ENCODE data around the gene SKP2.
"Not testable (repeated sequence)": the region's sequence is repeated elsewhere in the genome, so short reads cannot be mapped to it uniquely, and the experiment has no call there.

The SKP2 gene

DNA sequence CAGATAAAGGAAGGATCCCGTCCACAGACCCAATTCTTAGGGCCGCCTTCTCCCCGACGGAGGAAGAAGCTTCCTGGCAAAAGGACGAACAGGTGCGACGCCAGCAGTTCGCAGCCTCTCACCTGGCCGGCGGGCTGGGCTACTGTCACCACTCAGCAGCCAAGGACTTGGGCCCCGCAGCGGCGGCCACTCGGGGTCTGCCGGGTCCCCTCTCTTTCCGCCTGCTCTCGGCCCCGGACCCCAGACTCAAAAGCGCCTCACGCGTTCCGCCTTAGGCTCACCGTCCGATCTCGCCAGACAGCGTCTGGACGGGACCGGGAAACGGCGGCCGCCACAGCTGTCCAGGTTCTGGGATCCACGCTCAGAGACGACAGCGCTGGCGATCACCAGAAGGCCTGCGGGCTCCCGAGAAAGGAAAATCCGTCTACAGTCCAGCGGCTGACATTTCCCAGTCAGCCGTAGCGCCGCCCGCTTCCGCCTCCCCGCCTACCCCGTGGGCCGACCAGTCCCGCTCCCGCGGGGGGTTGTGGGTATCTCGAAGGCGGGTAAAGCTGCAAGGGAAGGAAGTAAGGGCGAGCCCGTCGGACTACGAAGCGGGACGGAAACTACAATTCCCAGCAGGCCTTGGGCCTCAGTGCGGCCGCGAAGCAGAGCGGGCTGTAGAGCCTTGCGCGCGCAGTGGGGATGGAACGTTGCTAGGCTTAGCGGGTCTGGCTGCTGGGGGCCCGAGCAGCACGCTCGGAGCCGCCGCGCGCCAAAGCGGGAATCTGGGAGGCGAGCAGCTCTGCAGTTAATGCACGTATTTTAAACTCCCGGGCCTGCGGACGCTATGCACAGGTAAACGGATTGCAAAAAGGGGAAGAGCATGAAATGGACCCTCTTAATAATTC is at the start of gene SKP2, which contains the start of gene LMBRD2:
TSS of gene SKP2 (plus strand) at position 678 of the 890 bp plus-strand sequence. CDS start at position 830, 152 bp downstream.
TSS of gene LMBRD2 (minus strand) at position 454 of the 890 bp plus-strand sequence. CDS start 8,538 bp downstream, outside the sequence.
- DNase-seq = peak; percentile 96

DNA sequence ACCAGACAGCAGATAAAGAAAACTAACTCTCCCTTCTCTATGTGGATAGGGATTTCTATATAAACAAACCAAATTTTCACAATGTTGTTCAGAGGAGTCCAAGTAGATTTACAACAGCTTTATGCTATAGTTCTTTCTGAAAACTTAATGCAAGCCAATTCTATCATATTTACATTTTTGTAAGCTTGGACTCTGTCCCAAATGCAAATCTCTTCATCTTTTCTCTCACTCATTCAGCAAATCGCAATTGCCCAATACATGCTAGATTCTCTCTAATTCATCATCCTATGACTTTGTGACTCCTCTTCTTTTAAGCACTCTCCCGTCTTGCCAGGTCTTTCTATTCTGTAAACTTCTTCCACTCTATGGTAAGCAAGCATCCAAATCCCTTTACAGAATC is 46.1 kb upstream of the SKP2 start:
- no peak for DNase-seq

GRCh38 chr5:36108758-36109460 is 43.0 kb upstream of the SKP2 start:
- no peak for DNase-seq

DNA sequence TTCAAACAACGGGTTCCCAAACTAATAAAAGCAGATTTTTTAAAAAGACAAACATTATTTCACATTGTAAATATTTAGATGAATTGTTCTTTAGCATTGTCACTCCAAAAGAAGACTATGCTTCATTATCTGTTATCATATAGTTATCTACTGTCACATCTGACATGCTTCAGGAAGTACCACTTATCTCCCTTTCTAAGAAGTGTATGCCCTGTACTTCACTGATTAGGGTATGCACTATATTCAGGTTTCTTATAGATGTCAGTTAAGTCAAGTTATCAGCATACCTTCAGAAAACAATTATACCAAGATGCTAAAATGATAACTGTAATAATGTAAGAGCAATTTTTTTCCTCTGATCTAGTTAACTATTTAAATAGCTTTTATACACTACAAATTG is 40.7 kb upstream of the SKP2 start:
- no peak for DNase-seq

GRCh38 chr5:36125868-36126267 is 26.0 kb upstream of the SKP2 start:
- DNase-seq = no peak

DNA sequence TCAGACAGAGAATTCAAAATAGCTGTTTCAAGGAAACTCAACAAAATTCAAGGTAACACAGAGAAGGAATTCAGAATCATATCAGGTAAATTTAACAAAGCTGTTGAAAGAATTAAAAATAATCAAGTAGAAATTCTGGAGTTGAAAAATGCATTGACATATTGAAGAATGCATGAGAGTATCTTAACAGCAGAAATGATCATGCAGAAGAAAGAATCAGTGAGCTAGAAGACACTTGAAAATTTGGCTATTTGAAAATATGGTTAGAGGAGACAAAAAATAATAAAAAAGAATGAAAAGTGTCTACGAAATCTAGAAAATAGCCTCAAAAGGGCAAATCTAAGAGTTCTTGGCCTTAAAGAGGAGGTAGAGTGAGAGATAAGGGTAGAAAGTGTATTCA is 23.1 kb upstream of the SKP2 start:
- no peak for DNase-seq

- not testable (repeated sequence) for DNase-seq
These were observed 22.2 kb upstream of the SKP2 start for GRCh38 chr5:36129666-36130065.

DNA sequence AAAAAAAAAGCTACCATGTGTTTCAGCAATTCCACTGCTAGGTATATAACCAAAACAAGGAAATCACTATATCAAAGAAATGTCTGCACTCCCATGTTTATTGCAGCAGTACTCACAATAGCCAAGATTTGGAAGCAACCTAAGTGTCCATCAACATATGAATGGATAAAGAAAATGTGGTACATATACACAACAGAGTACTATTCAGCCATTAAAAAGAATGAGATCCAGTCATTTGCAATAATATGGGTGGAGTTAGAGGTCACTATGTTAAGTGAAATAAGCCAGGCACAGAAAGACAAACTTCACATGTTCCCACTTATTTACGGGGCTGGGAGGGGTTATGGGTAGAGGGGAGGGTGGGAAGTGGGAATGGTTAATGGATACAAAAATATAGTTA is 18.9 kb upstream of the SKP2 start:
- not testable (repeated sequence) for DNase-seq

DNA sequence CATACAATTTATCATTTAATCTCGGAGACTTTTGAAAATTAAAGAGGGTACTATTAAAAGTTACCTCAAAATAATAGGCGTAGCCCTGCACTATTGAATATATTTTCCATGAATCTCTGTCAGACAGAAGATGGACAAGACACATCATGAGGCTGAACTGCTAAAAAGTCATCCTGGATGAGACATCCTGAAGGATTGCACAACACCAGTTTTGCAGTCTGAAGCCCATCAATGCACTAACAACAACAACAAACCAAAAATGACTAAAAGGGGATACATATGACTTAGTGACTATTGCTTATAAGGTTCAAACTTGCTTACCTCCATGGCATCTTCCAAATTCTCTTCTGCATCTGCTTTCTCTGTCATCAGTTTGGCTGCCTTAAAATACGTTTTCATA is 15.9 kb upstream of the SKP2 start:
- no peak for DNase-seq

GRCh38 chr5:36136581-36136980 is 15.3 kb upstream of the SKP2 start:
- DNase-seq = no peak

GRCh38 chr5:36138900-36139683 is 12.8 kb upstream of the SKP2 start:
- DNase-seq = no peak

DNA sequence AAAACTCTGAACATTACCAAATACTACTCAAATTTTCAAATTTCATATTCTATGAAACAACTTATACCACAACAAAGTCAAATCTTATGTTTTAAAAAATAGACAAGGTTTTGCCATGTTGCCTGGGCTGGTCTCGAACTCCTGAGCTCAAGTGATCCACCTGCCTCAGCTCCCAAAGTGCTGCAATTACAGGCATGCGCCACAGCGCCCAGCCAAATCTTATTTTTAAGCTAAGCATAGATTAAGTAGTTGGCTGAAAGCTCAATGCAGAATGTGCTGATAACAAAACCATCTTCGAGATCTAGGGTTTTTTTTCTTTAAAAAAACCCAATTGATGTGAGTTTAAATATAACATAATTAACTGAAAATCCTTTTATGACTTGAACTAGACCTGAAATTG is 6.6 kb upstream of the SKP2 start:
- DNase-seq = no peak

DNA sequence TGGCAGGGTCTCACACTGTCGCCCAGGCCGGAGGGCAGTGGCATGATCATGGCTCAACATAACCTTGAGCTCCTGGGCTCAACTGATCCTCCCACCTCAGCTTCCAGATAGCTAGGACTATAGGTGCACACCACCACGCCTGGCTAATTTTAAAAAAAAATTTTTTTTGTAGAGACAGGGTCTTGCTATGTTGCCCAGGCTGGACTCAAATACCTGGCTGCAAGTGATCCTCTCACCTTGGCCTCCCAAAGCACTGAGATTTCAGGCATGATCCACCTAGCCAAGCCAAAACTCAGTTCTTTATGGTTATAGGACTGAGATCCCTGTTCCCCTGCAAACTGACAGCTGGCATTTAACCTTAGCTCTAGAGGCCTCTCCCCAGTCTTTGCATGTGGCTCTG is 5.5 kb upstream of the SKP2 start:
- no peak for DNase-seq

DNA sequence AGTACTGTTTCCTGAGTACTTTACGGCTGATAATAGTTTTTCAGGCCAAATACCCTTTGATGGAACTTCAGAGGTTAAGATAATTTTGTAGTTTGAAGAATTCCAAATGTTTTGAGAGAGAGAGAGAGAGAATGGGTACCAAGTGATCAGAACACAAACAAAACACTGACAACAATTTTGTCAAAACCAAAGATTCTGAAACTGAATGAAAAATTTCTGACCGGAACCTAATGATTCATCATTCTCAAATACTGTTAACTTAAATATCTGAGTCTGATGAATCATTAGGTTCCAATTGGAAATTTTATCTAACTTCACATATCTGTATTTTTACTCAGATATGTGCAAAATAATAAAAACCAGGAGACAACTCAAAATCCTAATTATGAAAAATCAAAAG is 4.2 kb upstream of the SKP2 start:
- DNase-seq = no peak

- no peak for DNase-seq
These were observed 1.1 kb upstream of the SKP2 start for GRCh38 chr5:36150676-36151433.

DNA sequence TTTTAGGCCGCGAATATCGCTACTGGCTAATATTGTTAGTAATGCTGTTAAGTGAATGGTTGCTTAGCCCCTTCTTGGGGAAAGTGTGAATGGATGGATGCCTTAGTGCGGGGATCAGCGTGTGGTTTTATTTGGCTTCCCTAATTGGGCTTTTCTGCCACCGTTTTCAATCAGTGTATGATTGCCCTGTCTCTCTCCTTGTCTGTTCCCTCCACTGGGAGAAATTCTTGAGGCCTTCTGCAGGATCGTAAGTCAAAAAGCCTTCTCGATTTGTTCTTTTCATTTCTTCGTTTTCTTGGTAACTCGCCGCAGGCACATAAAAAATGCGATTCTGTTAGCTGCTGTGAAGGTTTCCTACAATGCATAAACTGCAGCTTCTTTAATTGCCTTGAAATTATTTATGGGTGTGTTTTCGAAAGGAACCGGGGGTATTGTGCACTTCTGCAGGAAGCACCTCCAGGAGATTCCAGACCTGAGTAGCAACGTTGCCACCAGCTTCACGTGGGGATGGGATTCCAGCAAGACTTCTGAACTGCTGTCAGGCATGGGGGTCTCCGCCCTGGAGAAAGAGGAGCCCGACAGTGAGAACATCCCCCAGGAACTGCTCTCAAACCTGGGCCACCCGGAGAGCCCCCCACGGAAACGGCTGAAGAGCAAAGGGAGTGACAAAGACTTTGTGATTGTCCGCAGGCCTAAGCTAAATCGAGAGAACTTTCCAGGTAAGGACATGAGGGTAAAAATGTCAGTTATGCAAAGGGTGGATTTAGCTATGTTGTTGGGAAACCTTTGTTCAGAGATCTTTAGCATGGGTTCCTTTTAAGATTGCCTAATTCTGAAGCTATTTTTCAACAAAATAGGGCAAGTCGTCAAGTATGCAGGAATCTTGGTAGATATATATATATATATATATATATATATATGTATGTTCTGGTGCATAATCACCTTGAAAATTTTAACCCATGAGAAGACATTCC is 700 bp downstream of the SKP2 start:
- no peak for DNase-seq

GRCh38 chr5:36153298-36153677 is 1.4 kb downstream of the SKP2 start:
- DNase-seq = no peak

DNA sequence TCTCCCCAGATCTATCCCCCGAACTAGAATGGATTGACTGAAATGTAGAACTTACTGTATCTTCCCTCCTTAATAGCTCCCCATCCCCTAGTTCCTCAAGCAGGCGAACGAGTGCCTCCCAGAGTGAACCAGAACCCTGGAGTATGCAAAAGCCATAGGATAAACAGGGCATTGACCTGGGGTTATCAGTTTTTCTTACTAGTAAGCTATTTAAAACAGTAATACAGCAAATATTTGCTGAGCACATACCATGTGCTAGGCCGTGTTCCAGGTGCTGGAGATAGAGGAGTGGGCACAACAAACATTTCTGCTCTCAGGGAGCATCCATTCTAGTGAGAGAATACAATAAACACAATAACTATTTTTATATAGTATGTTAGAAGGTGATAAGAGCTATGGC is 1.8 kb downstream of the SKP2 start:
- no peak for DNase-seq

DNA sequence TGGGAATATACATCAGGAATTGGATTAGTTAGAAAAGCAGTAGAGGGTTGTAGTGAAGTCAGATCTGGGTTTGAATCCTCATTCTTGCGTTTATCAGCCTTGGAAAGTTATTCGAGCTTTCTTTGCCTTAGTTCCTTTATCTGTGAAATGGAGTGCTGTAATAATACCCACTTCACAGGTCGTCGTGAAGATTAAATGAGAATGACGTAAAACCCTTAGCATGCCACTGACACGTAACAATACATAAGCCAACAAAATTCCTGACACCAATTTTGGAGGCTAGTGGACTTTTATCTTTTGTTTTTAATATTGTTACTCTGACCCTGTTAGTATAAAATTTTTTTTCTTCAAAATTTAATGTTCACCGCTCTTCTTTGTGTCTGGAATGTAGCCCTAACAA is 3.4 kb downstream of the SKP2 start:
- DNase-seq = no peak

DNA sequence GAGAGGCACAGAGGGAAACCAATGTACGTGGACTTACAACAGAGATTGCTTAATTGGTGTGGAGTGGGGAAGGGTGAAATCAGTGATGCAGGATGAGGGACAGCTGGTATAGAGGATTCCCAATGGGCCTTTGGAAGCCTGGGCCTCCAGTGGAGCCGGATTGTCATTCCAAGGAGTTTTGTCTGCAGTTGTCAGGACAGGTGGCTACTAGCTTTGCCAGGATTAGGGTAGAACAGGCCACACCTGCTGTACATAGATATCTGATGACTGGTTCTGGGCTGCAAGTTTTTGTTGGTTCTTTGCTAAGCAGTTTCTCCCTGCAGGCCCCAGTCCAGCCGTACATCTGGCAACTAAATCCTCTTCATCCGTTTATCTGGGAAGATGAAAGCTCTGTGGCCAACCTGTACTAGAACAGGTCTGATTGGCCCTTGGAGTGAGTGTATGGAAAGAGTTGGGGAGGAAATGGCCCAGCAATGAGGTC is 4.2 kb downstream of the SKP2 start:
- DNase-seq = no peak

GRCh38 chr5:36156619-36157018 is 4.7 kb downstream of the SKP2 start:
- DNase-seq = no peak
